ENCODE measurements around the gene CCT6B.

Gene CCT6B

GRCh38 chr17:34926661-34927060 lies 34.6 kb downstream of the CCT6B start:
- TF ChIP-seq CTCF (IDR thresholded peaks at IDR 0.05; ENCODE audit: insufficient read depth, missing control alignments): no peak
- no peak for FAIRE-seq
- DNase-seq (ENCODE audit: insufficient read length, low spot score): no peak

- FAIRE-seq (no peak), DNase-seq (ENCODE audit: insufficient read length, low spot score) (no peak)
- TF ChIP-seq CTCF (IDR thresholded peaks at IDR 0.05; ENCODE audit: insufficient read depth, missing control alignments): no peak
Measured at GRCh38 chr17:34920676-34921075, 40.6 kb downstream of the CCT6B start.

GRCh38 chr17:34917381-34917780 lies 43.9 kb downstream of the CCT6B start:
- FAIRE-seq: no peak
- no peak for TF ChIP-seq CTCF (IDR thresholded peaks at IDR 0.05; ENCODE audit: insufficient read depth, missing control alignments)
- DNase-seq (ENCODE audit: insufficient read length, low spot score): no peak

GRCh38 chr17:34916120-34916519 lies 45.1 kb downstream of the CCT6B start:
- no peak for DNase-seq (ENCODE audit: insufficient read length, low spot score)
- TF ChIP-seq CTCF (IDR thresholded peaks at IDR 0.05; ENCODE audit: insufficient read depth, missing control alignments): no peak
- no peak for FAIRE-seq

GRCh38 chr17:34913001-34913400 lies 48.3 kb downstream of the CCT6B start:
- FAIRE-seq (no peak), DNase-seq (ENCODE audit: insufficient read length, low spot score) (no peak)
- TF ChIP-seq CTCF (IDR thresholded peaks at IDR 0.05; ENCODE audit: insufficient read depth, missing control alignments): no peak

- FAIRE-seq (no peak), DNase-seq (ENCODE audit: insufficient read length, low spot score) (no peak)
- no peak for TF ChIP-seq CTCF (IDR thresholded peaks at IDR 0.05; ENCODE audit: insufficient read depth, missing control alignments)
Measured at GRCh38 chr17:34909040-34909439, 52.2 kb downstream of the CCT6B start.

GRCh38 chr17:34902831-34903547 lies 58.3 kb downstream of the CCT6B start:
- DNase-seq (ENCODE audit: insufficient read length, low spot score): no peak
- no peak for TF ChIP-seq CTCF (IDR thresholded peaks at IDR 0.05; ENCODE audit: insufficient read depth, missing control alignments)
- no peak for FAIRE-seq

All from D721Med (cell line).